Fibroblast of mammary gland (primary cell): ENCODE data around the gene SLC25A39.

ENCODE experiments used
- DNase-seq: peaks from one replicate; pipeline ENCODE4 v3.0.0-alpha.2; 2010; ENCODE audit warnings: low read depth
- H3K4me3 ChIP-seq: 2 replicates; pipeline ENCODE4 v1.5.1; 2011; ENCODE audit warnings: low read depth, mild to moderate bottlenecking, low read length, moderate library complexity; ENCODE audit not compliant: control insufficient read depth
- CTCF ChIP-seq: conservative IDR thresholded peaks from 2 replicates; pipeline ENCODE4 v1.5.1; 2011; ENCODE audit warnings: low read depth, low read length, inconsistent platforms; ENCODE audit not compliant: control insufficient read depth, insufficient read depth

SLC25A39 gene

GRCh38 chr17:44281570-44281969 is 43.1 kb downstream of the SLC25A39 start:
- H3K4me3 ChIP-seq: no peak overlapping the region
- TF ChIP-seq CTCF: no peak
- DNase-seq: no peak

GRCh38 chr17:44280392-44280937 is 44.2 kb downstream of the SLC25A39 start:
- no peak for TF ChIP-seq CTCF
- DNase-seq: no peak
- H3K4me3 ChIP-seq: no peak overlapping the region

GRCh38 chr17:44279666-44280391 is 44.8 kb downstream of the SLC25A39 start:
- no peak for TF ChIP-seq CTCF
- H3K4me3 ChIP-seq: no peak overlapping the region
- peak; percentile 88 for DNase-seq

- TF ChIP-seq CTCF: no peak
- no peak overlapping the region for H3K4me3 ChIP-seq
- no peak for DNase-seq
These were observed 45.3 kb downstream of the SLC25A39 start for GRCh38 chr17:44279346-44279665.

- H3K4me3 ChIP-seq: no peak overlapping the region
- no peak for TF ChIP-seq CTCF
- peak; percentile 52 for DNase-seq
These were observed 46.6 kb downstream of the SLC25A39 start for GRCh38 chr17:44277976-44278375.

- TF ChIP-seq CTCF: no peak
- no peak for DNase-seq
- H3K4me3 ChIP-seq: no peak overlapping the region
These were observed 51.0 kb downstream of the SLC25A39 start for GRCh38 chr17:44273607-44274006.
